ENCODE measurements around the gene TEDC1. TPM values are rescaled to one million over a fixed set of nuclear protein-coding genes. Genes with fewer than 3 reads are reported as not detected.

The TEDC1 gene
- total and polyA plus RNA-seq, 4 donors, result 7.7 to 21.3 (median 16.8) TPM

- Histone ChIP-seq H3K4me1 (ENCODE audit: control insufficient read depth, insufficient read depth, low read length) (peaks cover 44% of the 10 kb centered on the region), H3K27ac (ENCODE audit: low read depth, low read length) (no peak overlapping the region), H3K36me3 (ENCODE audit: control insufficient read depth, insufficient read depth, low read length) (peaks cover 78% of the 10 kb centered on the region), H3K9me3 (ENCODE audit: control insufficient read depth, insufficient read depth, low read length) (no peaks in the 10 kb centered on the region), H3K27me3 (ENCODE audit: control insufficient read depth, insufficient read depth, low read length) (no peaks in the 10 kb centered on the region), H3K4me3 (ENCODE audit: low read depth, low read length) (no peak overlapping the region)
- DNase-seq (ENCODE audit: low read depth in 4 of 6, low spot score in 6 of 6), result peak in 1 of 6 donors; percentile 1
- 90% methylated on average over 12 of the region's 18 CpGs for WGBS (ENCODE audit: insufficient coverage)
Observed at GRCh38 chr14:105495990-105496830, 5.2 kb downstream of the TEDC1 start.

- H3K4me3 ChIP-seq (ENCODE audit: low read depth, low read length), result no peak overlapping the region
- H3K4me1 ChIP-seq (ENCODE audit: control insufficient read depth, insufficient read depth, low read length), result peaks cover 37% of the 10 kb centered on the region
- no peaks in the 10 kb centered on the region for H3K27me3 ChIP-seq (ENCODE audit: control insufficient read depth, insufficient read depth, low read length)
- H3K36me3 ChIP-seq (ENCODE audit: control insufficient read depth, insufficient read depth, low read length), result peaks cover 77% of the 10 kb centered on the region
- H3K9me3 ChIP-seq (ENCODE audit: control insufficient read depth, insufficient read depth, low read length), result no peaks in the 10 kb centered on the region
- 96% methylated on average over 27 of the region's 32 CpGs for WGBS (ENCODE audit: insufficient coverage)
- H3K27ac ChIP-seq (ENCODE audit: low read depth, low read length), result no peak overlapping the region
- DNase-seq (ENCODE audit: low read depth in 4 of 6, low spot score in 6 of 6), result no peak
Observed at GRCh38 chr14:105496831-105497591, 6.0 kb downstream of the TEDC1 start.

DNA sequence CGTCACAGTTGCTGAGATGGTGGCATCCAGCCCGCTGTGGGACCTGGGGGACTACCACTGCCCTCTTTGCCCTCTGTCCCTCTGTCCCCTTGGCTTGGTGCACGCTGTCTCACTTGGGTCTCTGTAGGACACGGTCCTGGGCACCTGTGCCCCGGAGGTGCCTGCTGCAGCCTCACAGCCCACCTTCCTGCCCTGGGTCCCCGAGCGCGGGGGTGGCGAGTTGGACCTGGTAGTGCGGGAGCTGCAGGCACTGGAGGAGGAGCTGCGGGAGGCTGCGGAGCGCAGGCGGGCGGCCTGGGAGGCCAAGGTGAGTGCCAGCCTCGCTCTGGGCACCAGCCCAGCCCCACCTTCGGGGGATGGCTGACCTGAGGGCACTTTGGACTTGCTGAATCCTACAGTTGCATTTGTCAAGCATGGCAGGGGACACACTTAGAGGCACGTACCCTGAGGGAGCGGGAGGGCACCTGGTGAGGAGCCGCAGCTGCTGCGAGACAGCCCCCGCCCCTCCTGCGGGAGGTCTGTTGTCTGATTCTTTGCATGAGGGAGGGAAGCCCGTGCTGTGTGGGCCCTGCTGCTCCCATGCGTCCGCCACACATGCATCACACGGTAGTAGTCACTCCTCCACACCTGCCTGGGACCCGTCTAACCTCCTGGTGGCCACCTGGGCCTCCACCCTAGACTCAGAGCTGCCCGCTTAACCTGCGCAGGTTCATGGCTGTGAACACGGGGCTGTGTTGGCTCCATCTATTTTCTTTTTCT is 6.8 kb downstream of the TEDC1 start:
- Histone ChIP-seq H3K4me1 (ENCODE audit: control insufficient read depth, insufficient read depth, low read length) (peaks cover 30% of the 10 kb centered on the region), H3K36me3 (ENCODE audit: control insufficient read depth, insufficient read depth, low read length) (peaks cover 68% of the 10 kb centered on the region), H3K27me3 (ENCODE audit: control insufficient read depth, insufficient read depth, low read length) (no peaks in the 10 kb centered on the region), H3K9me3 (ENCODE audit: control insufficient read depth, insufficient read depth, low read length) (no peaks in the 10 kb centered on the region), H3K27ac (ENCODE audit: low read depth, low read length) (peak overlapping the region; percentile 91), H3K4me3 (ENCODE audit: low read depth, low read length) (no peak overlapping the region)
- peak in 1 of 6 donors; percentile 2 for DNase-seq (ENCODE audit: low read depth in 4 of 6, low spot score in 6 of 6)
- 92% methylated on average over 31 of the region's 31 CpGs for WGBS (ENCODE audit: insufficient coverage)

GRCh38 chr14:105498430-105499255 is 7.6 kb downstream of the TEDC1 start:
- Histone ChIP-seq H3K9me3 (ENCODE audit: control insufficient read depth, insufficient read depth, low read length) (no peaks in the 10 kb centered on the region), H3K27ac (ENCODE audit: low read depth, low read length) (peak overlapping the region; percentile 91), H3K27me3 (ENCODE audit: control insufficient read depth, insufficient read depth, low read length) (no peaks in the 10 kb centered on the region), H3K36me3 (ENCODE audit: control insufficient read depth, insufficient read depth, low read length) (peaks cover 60% of the 10 kb centered on the region), H3K4me1 (ENCODE audit: control insufficient read depth, insufficient read depth, low read length) (peaks cover 30% of the 10 kb centered on the region), H3K4me3 (ENCODE audit: low read depth, low read length) (no peak overlapping the region)
- WGBS (ENCODE audit: insufficient coverage), result 67% methylated on average over 36 of the region's 36 CpGs
- DNase-seq (ENCODE audit: low read depth in 4 of 6, low spot score in 6 of 6), result no peak

GRCh38 chr14:105499256-105500035 is 8.4 kb downstream of the TEDC1 start:
- no peak overlapping the region for H3K4me3 ChIP-seq (ENCODE audit: low read depth, low read length)
- H3K27me3 ChIP-seq (ENCODE audit: control insufficient read depth, insufficient read depth, low read length), result no peaks in the 10 kb centered on the region
- no peaks in the 10 kb centered on the region for H3K9me3 ChIP-seq (ENCODE audit: control insufficient read depth, insufficient read depth, low read length)
- WGBS (ENCODE audit: insufficient coverage), result 43% methylated on average over 27 of the region's 27 CpGs
- H3K36me3 ChIP-seq (ENCODE audit: control insufficient read depth, insufficient read depth, low read length), result peaks cover 55% of the 10 kb centered on the region
- H3K4me1 ChIP-seq (ENCODE audit: control insufficient read depth, insufficient read depth, low read length), result peaks cover 35% of the 10 kb centered on the region
- DNase-seq (ENCODE audit: low read depth in 4 of 6, low spot score in 6 of 6), result peak in 2 of 6 donors; percentile 76 to 84
- H3K27ac ChIP-seq (ENCODE audit: low read depth, low read length), result peak overlapping the region; percentile 91

GRCh38 chr14:105500036-105500725 is 9.1 kb downstream of the TEDC1 start:
- peaks cover 51% of the 10 kb centered on the region for H3K36me3 ChIP-seq (ENCODE audit: control insufficient read depth, insufficient read depth, low read length)
- no peak for DNase-seq (ENCODE audit: low read depth in 4 of 6, low spot score in 6 of 6)
- peaks cover 41% of the 10 kb centered on the region for H3K4me1 ChIP-seq (ENCODE audit: control insufficient read depth, insufficient read depth, low read length)
- no peaks in the 10 kb centered on the region for H3K27me3 ChIP-seq (ENCODE audit: control insufficient read depth, insufficient read depth, low read length)
- H3K4me3 ChIP-seq (ENCODE audit: low read depth, low read length), result no peak overlapping the region
- 79% methylated on average over 21 of the region's 21 CpGs for WGBS (ENCODE audit: insufficient coverage)
- no peaks in the 10 kb centered on the region for H3K9me3 ChIP-seq (ENCODE audit: control insufficient read depth, insufficient read depth, low read length)
- H3K27ac ChIP-seq (ENCODE audit: low read depth, low read length), result peak overlapping the region; percentile 91

DNA sequence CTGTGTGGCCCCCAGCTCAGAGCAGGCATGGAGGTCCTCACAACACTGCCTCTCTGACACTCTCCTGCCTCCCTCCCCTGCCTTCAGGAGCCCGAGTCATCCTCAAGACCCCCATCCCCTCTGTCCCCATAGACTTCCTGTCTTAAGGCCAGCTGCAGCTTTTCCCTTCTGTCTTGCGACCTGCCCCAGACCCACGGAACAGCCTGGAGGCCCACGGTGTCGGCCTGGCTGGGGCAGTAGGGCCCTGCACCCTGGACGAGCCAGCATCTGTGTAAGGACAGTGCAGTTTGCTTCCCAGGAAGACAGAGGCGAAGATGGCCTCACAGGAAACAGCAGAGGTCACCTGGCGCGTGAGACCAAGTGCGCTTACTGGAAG is 9.7 kb downstream of the TEDC1 start:
- no peak for DNase-seq (ENCODE audit: low read depth in 4 of 6, low spot score in 6 of 6)
- H3K36me3 ChIP-seq (ENCODE audit: control insufficient read depth, insufficient read depth, low read length), result peaks cover 46% of the 10 kb centered on the region
- no peaks in the 10 kb centered on the region for H3K27me3 ChIP-seq (ENCODE audit: control insufficient read depth, insufficient read depth, low read length)
- H3K4me1 ChIP-seq (ENCODE audit: control insufficient read depth, insufficient read depth, low read length), result peaks cover 43% of the 10 kb centered on the region
- H3K27ac ChIP-seq (ENCODE audit: low read depth, low read length), result no peak overlapping the region
- 77% methylated on average over 10 of the region's 10 CpGs for WGBS (ENCODE audit: insufficient coverage)
- H3K9me3 ChIP-seq (ENCODE audit: control insufficient read depth, insufficient read depth, low read length), result no peaks in the 10 kb centered on the region
- H3K4me3 ChIP-seq (ENCODE audit: low read depth, low read length), result no peak overlapping the region

Data from spinal cord (tissue), 10 donors.